ENCODE results near the gene ALOX5.

The ALOX5 gene

GRCh38 chr10:45425621-45426563 lies 51.9 kb downstream of the ALOX5 start:
- DNase-seq: peak; percentile 89

GRCh38 chr10:45427262-45427969 lies 53.4 kb downstream of the ALOX5 start:
- DNase-seq: no peak

GRCh38 chr10:45427970-45428366 lies 54.0 kb downstream of the ALOX5 start:
- no peak for DNase-seq

DNA sequence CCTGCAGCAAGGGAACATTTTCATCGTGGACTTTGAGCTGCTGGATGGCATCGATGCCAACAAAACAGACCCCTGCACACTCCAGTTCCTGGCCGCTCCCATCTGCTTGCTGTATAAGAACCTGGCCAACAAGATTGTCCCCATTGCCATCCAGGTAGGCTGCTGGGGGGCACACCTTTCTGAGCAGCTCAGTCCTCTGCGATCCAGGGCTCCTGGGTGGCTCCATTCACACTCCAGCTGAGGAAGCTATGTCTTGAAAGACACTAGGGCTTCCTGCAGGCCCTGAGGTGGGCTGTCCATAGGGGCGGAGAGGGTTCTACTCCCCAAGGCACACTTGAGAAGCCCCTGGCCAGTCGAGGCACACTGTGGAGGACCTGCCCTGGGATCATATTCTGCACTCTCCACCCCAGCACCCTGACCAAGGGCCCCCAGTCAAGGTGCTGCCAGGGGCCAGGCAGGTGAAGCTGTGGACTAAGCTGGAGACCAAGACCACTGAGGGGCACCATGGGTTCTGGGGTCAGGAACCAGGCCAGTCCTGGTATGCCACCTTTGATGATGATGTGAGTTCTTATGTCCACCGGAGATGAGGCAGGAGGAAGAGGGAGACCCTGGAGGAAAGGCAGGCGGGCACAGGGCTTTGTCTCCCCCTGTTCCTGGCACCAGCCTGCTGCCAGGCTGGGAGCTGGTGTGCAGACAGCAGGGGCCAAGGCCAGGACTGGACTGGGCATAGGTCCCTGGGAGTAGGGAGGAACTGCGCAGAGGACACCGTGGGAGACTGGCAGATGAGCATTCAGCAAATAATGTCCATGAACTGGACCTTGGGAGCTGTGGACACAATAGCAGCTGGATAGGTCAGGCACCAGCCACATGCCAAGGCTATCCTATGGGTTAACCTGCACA lies 54.8 kb downstream of the ALOX5 start:
- no peak for DNase-seq

DNA sequence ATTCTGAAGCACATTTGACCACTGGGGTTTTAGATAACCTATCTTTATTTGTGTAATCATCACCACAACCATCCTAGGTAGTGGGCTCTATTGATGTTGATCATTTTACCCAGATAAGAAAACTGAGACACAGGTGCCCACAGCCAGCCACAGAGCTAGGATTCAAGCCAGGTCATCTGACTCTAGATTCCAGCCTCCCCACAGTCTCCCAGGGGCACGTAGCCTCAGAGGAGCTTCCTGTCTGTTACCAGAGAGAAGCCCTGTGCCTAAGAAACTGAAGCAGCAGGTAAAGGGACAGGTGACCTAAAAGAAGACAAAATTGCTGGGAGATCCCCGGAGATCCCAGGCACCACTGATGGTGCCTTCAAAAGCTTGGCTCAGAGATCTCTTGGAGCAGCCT lies 55.8 kb downstream of the ALOX5 start:
- DNase-seq: no peak

DNA sequence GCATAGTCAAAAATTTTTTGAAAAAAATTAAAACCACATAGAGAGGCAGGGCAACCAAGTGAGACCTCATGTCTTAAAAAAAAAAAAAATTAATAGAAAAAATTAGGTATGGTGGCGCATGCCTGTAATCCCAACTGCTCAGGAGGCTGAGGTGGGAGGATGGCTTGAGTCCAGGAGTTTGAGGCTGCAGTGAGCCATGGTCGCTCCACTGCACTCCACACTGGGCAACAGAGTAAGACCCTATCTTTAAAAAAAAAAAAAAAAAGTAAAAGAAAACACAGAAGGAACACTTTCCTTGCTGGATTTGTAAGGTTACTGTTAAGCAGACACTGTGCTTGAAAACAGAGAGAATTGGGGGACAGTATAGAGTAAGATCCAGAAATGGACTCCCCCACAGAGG lies 58.1 kb downstream of the ALOX5 start:
- no peak for DNase-seq

- no peak for DNase-seq
Observed at GRCh38 chr10:45432700-45433472, 58.9 kb downstream of the ALOX5 start.

DNA sequence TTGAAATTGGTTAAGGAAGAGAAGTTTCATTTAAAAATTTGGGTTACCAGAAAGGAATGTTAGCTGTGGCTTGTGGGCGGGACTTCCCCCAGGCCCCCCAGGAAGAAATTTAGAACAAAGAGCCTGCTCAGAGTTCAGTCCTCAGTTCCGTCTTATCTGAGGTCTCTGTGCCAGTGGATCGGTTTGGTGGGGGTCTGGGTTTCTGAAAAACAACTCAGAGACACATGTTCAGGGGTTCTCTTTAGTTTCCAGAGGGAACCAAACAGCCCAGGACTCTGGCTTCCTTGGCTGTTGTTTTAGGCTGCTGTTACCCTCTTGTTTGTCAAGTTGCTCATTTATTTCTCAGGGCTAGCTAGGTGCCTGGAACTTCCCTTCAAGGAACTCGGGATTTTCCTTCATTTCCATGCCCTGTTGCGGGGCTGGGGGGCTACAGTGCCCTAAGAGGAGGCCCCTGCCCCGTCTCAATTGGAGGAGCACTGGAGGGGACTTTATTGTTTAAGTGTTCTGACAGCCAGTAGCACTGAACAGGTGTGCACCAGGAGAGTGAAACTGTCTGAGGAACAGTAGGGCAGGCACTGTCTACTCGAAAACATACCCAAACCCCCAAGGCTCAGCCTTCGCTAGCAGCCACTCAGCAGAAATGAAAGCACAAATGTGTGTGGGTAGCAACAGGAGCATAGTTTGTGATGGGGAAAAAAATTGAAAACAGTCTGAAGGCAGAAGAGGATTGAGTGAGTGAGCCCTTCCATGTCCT lies 59.9 kb downstream of the ALOX5 start:
- no peak for DNase-seq

- no peak for DNase-seq
Observed at GRCh38 chr10:45437587-45438465, 63.8 kb downstream of the ALOX5 start.

DNA sequence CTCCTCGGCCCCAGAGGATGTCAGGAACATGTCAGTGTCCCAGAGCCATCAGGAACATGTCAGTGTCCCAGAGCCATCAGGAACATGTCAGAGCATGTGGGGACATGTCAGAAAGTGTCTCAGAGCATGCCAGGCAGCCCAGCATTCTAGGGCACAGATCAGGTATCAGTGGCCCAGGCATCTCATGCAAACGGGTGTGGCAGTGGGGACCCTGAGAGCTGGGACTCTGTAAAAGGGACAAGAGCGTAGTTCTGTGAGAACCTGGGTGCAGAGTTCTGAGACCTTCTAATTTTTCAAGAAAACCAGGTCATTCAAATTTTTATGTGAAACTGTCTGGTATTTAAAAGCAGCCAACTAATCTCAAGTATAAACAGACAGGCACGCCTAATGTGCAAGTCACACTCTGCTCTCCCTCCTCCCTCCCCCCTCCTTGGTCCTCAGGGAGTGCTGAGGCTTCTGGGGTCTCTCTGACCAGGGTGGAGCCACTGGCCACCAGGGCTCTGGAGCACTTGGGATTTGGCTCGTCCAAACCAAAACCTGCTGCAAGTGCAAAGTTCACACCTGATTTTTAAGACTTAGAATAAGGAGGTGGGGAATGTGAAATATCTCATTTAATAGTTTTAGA lies 64.6 kb downstream of the ALOX5 start:
- no peak for DNase-seq

DNA sequence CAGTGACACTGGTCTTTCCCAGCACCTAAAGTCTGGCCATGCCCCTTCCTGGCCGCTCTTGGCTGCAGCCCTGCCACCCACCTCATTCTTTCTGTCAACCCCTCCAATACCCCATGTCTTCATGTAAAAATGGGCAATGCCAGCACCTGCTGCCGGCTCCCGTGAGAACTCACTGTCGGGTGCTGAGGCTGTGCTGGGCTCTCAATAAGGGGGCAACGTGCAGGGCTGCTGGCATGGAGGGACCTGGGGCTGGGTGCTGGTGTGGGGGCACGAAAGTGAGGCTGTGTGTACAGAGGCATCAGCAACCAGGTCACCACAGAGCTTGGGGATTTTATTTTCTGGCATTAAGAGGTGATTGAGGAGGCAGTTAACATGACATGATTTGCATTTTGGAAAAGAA lies 65.3 kb downstream of the ALOX5 start:
- no peak for DNase-seq

GRCh38 chr10:45439873-45440272 lies 65.9 kb downstream of the ALOX5 start:
- no peak for DNase-seq

DNA sequence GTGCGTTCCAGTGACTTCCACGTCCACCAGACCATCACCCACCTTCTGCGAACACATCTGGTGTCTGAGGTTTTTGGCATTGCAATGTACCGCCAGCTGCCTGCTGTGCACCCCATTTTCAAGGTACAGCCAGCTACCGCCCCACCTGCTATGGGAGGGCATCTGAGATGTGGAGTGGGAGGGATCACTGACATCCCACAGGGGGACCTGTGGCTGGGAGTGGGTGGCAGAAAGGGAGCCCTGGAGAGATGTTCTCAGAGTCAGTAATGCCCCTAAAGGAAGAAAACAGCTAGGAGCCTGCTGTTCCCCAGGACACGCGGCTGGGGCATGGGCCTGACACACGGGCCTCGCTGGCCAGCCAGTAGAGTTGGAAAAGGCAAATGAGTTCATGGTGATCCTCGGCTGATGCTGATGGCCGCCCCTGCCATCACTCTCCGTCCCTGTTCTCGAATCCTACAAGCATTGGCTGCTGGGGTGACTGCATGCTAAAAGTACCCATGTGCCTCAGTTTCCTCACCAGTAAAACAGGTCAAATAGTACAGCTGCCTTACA lies 66.6 kb downstream of the ALOX5 start:
- no peak for DNase-seq

- DNase-seq: no peak
Observed at GRCh38 chr10:45441239-45442190, 67.5 kb downstream of the ALOX5 start.

DNA sequence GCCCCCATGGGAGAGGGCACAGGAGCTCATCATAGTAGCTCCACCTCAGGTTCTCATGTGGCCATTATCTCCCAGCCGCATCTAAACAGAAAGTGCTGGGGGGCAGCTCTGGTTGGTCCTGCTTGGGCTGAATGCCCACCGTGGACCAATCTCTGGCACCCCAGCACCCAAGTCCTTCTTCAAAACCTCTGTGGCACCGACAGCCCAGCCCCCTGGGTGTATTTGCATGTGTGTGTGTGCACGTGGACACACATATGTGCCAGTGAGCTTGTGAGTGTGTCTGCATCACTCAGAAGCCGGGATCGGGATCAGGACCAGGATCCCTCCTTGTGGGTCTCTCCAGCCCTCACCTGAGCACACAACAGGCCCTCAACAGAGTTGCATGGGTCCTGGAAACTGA lies 68.2 kb downstream of the ALOX5 start:
- DNase-seq: no peak

DNA sequence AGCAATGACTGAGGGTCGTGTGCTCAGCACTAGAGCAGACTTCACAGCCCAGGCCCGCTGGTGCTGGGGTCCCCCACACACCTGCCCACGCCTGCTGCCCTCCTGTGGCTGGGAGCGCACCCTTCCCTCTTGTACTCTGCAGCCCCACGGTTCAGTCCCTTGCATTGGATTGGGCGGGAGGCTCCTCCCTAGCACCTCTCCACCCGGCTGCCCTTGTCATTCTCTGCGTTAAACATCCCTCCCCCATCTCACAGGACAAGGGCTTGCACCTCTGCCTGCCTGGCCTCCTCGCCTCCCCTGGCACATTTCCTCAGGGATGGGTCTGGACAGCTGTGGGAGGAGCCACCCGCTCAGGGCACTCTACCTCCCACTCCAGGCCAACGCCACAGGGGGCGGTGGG lies 68.6 kb downstream of the ALOX5 start:
- DNase-seq: no peak

DNA sequence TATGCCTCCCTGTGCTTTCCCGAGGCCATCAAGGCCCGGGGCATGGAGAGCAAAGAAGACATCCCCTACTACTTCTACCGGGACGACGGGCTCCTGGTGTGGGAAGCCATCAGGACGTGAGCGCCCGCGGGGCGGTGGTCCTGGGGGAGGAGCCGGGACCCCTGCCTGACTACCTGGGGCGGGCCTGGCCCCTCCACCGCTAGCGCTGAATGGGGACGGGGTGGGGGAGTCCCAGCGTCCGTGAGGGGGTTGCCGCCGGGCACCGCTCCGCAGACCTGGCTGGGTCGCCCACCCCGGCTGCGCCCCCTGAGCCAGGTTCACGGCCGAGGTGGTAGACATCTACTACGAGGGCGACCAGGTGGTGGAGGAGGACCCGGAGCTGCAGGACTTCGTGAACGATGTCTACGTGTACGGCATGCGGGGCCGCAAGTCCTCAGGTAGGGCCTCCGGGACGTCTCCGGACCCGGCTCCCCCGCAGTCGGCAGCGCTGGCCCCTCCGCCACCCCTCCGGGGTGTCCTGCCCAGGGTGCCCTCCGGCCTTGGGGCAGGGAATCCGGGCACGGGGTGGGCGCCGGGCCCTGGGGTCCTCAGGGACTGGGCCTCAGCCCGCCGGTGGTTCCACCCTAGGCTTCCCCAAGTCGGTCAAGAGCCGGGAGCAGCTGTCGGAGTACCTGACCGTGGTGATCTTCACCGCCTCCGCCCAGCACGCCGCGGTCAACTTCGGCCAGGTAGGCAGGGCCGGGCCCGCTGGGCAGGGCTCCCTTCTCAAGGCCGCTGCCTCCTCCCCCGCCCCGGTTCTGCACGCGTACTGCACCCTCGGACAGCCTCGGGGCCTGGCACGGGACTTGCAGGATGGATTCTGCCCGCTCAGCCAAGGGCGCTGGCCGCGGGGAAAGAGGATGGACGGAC lies 69.3 kb downstream of the ALOX5 start:
- DNase-seq: no peak

Data from DMS53 (cell line).